GM11168 (cell line): ENCODE measurements around the gene UBE2D3.
"Not testable (repeated sequence)": the region's sequence is repeated elsewhere in the genome, so short reads cannot be mapped to it uniquely, and the experiment has no call there.

ENCODE experiments used
- in situ Hi-C: fragments of 300-500 bp; cut with MboI; formaldehyde crosslinking; loops from one replicate; pipeline ENCODE4 v1.12.0; 2022; ENCODE audit warnings: low sequenced_read_pairs; ENCODE audit not compliant: unreplicated experiment

UBE2D3 gene

DNA sequence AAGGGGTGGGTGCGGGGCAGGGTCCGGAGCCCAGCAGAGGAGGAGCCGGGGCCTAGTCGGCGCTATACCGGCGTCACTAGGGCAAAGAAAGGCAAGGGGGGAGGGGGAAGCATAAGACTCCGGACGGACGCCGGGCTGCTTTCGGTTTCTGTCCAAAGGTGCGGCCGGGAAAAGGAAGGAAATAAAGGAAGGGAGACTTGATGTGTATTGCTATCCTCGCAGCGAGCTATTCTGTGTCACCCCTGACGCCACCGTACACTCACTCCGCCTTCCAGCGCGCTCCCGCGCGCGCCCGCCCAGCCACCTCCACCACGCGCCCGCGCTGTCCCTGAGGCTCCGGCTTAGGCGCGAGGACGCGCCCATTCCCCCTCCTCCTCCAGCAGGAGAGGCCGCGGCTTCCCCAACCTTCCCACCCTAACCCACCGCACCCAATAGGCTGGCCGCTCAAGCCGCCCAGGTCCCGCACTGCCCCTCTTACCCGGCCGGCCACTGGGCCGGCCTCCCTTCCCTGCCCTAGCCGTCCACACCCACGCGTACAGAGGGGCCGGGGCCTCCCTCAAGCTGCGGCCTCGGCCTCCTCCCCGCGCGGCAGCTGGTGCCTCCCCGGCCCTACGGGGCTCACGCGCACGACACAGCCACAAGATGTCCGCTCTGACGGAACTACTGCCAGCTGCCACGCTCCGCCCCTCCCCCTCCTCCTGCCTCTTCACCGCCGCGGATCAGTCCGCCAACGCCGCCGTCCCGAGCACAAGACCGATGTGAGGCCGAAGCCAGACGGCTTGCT is at the start of gene UBE2D3:
TSS of gene UBE2D3 (minus strand) at position 662 of the 784 bp plus-strand sequence. CDS start 1,043 bp downstream, outside the sequence.
- in situ Hi-C loops: no loop called here

DNA sequence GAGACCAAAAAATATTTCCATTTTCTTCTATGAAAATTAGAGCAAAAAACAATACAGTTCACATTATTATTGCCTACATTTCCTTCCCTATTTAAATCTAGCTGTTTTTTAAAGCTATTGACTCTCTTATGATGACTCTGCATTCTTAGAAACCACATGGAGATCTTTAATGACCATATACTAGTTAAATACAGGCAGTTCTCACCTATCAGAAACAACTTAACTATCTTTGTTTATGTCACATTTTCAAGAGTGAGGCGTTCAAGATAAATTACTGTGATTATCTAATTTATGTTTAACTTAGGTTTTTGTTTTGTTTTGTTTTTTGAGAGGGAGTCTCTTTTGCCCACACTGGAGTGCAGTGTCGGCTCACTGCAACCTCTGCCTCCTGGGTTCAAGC is 44.4 kb upstream of the UBE2D3 start:
- in situ Hi-C loops: no loop called here

DNA sequence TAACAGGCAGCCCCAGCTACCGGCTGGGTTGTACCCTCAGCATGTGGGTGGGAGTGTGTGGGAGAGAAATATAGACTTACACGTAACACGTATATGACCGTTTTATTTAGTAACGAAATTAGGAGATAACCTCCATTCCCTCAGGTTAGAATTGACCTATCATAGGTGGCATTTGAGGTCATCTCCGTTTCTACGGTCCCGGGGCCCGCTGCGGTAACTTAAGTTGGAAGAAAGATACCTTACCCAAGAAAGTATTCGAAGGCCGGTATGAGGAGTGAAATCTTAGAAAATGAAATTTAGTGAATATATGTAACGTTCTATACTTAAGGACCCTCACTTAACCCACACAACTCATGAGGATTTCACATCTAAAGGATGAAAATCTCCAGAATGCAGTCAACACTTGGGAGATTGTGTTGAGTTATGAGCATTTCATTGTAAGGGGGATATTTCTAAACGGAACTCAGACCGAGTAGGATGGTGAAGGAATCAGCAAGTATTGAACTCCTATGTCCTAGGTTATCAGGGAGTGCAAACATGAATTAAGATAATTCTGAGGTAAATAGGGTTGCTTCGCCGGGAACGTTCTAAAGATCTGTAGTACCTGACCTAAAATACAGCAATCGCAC is 42.3 kb upstream of the UBE2D3 start:
- in situ Hi-C loops: no loop called here

DNA sequence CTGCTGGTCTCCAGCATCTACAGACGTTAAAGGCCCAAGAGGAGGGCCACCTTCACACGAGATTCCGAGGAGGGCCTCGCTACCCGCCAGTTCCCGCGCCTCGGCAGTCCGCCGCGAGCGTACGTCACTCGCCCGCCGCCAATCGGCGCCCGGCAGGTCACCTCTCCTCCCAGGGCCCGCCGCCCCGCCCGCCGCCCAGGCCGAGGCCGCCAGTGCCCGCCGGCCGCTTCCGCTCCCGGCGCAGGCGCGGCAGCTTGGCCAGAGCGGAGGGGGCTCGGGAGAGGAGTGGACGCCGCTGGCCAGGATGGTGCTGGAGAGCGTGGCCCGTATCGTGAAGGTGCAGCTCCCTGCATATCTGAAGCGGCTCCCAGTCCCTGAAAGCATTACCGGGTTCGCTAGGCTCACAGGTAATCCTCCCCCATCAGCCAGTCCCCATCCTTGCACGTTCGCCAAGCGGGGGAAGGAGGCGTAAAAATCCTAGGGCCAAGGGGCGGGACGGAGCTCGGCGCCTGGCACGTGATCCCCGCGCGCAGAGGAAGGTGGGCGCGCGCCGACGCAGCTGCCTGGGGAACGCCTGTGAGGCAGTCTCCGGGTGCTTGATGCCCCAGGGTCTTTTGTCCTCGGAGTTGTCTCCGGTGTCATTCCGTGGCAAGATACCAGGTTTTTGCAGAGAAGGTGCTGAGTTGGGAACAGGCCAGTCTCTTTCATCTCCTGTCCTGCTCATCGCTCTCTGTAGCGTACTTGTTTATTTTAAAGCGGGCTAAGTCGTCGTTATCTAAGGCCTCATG is 41.6 kb upstream of the UBE2D3 start, which contains the start of gene CISD2:
TSS of gene CISD2 (plus strand) at position 212 of the 788 bp plus-strand sequence. CDS start at position 305, 93 bp downstream.
- in situ Hi-C loops: no loop called here

DNA sequence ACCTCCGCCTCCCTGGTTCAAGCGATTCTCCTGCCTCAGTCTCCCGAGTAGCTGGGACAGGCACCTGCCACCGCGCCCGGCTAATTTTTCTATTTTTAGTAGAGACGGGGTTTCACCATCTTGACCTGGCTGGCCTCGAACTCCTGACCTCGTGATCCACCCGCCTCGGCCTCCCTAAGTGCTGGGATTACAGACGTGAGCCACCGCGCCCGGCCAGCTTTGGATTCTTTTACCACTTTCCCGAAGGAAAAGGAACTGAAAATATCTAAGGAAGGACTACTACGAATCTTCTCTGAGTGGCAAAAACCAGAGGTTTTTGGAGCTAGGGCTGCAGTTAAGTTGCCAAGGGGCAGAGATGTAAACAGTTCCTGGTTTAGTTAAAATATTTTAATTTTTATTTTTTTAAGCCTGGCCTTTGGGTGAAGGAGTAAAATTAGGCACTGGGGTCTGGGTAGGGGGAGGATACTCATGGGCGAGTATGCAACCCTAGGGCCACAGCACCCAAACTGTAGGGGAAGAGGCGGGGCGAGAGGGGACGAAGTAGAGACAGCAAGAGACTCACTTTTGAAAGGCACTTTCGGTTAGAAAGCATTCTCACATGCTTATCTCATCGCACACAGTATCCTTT is 40.9 kb upstream of the UBE2D3 start:
- in situ Hi-C loops: no loop called here

DNA sequence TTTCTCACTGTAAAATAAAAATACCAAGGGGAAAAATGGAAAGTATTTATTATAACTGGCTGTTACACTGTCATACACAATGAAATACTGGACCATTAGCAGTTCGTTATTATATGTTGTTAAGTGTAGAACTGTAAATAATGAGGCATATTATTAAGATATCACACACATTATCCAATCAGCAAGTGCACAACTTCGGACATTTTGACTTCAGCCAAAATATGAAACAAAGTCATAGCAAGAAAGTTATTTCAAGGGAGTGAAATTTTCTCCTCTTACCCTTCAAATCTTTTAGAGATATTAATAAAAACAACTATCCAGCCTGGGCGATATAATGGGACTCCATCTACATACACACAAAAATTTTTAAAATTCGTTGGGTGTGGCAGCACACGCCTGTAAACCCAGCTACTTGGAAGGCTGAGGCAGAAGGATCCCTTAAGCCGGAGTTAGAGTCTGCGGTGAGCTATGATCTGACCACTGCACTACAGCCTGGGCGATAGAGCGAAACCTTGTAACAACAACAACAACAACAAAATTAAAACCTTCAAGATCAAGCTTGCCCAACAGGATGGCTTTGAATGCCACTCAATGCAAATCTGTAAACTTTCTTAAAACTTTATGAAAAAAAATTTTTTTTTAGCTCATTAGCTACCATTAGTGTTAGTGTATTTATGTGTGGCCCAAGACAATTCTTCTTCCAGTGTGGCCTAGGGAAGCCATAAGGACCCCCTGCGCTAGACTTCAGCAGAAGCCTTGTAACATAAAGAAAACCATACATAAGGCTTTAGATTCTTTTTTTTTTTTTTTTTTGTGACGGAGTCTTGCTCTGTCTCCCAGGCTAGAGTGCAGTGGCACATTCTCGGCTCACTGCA is 40.2 kb upstream of the UBE2D3 start:
- in situ Hi-C loops: no loop called here

DNA sequence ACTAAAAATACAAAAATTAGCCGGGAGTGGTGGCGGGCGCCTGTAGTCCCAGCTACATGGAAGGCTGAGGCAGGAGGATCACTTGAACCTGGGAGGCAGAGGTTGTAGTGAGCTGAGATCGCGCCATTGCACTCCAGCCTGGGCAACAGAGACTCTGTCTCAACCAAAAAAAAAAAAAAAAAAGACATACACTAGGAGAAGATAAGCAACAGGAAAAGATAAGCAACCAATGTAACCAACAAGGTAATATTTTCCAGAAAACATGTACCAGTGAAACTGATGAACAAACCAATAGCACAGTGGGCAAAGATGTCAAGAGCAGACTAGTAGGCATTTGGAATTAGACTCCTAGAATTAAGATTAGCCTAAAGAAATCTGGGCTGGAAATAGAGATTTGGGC is 38.0 kb upstream of the UBE2D3 start:
- in situ Hi-C loops: not testable (repeated sequence)

DNA sequence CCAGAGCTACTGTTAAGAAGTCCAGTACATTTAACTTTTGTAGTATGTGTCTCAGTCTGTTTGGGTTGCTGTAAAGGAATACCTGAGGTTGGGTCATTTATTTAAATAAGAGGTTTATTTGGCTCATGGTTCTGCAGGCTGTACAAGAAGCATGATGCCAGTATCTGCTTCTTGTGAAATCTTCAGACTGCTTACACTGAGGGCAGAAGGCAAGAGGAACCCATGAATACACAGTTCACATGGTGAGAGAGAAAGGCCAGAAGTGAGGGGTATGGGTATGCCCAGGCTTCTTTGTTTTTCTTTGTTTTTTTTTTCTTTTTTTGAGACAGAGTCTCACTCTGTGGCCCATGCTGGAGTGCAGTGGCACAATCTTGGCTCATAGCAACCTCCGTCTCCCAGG is 35.4 kb upstream of the UBE2D3 start:
- in situ Hi-C loops: no loop called here

DNA sequence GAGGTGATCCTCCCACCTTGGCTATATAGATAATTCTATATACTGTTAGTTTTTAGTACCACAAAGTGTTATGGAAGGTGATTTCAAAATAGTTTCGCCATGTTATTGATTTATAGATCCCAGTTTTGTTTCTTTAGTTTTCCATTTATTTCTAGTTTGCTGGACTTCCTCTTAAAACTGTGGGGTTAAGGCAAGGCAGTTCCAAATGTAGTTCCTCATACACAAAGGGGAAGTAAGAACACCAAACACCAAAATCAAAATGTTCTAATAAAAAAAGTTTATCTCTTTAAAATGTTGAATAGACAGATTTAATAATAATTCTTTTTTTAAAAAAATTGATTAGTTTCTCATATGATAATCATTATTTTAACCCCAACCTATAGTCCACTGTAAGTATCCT is 34.7 kb upstream of the UBE2D3 start:
- in situ Hi-C loops: no loop called here

DNA sequence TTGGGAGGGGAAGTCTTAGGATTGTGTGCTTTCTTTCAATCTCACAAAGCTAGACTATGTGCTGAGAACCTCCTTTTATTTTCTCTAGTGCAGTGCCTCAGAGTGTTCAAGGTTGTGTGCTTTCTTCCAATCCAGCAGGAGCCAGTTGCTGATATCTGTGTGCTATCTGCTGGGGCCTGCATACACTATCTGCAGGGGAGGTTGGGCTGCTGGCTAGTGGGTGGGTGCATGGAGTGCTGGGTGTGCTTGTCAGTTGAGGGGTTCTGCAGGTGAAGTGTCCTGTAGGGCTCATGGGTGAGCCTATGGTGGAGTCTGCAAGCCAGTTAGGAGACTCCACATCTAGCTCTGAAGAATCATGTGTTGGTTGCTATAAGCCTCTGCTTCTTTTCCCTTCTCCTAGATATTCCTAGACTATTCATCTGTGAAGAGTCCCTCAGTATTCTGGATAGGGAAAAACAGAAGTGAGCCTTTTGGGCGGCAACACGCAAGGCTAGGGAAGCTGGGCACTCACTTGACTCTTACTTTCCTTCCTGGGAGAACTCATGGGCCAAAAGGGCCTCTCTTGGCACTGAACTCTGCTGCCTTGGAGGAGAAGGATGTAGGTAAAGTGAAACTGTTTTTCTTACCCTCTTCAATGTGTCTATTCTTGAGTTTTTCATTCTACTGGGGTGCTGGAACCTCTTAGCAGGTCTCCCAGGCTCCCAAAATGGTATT is 33.4 kb upstream of the UBE2D3 start:
- in situ Hi-C loops: no loop called here

DNA sequence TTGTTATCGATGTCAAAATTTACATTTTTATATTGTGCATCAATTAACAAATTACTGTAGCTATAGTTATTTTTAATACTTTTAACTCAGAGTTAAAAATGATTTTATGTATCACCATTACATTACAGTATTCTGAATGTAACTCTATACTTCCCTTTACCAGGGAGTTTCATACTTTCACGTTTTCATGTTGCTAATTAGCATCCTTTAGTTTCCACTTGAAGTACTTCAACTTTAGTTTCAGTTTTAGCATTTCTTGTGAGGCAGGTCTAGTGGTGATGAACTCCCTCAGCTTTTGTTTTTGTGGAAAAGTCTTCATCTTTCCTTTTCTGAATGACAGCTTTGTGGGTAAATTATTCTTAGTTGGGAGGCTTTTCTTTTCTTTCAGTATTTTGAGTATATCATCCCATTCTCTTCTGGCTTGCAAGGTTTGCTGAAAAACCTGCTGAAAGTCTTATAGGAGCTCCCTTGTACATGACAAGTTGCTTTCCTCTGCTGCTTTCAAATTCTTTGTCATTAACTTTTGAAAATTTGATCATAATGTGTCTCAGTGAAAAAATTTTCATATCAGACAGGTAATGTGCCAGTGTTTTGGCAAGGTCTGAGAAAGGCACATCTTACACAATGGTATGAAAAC is 31.6 kb upstream of the UBE2D3 start:
- in situ Hi-C loops: no loop called here

DNA sequence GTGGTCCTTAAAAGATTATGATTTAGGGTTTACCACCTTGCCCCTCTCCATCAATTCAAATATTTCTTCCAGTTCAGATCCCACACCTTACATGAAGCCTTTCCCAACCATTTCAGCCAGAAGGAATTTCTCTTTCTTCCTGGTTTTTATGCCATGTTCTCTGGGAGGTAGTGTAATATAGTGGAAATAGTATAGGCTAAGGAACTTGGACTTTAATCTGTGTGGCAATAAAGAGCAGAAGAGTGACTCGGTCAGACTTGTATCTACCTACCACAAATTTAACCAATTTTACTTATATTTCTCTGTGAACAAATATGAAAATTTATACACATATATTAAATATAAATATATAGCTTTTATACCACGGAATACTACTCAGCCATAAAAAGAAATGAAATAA is 23.0 kb upstream of the UBE2D3 start:
- in situ Hi-C loops: no loop called here

DNA sequence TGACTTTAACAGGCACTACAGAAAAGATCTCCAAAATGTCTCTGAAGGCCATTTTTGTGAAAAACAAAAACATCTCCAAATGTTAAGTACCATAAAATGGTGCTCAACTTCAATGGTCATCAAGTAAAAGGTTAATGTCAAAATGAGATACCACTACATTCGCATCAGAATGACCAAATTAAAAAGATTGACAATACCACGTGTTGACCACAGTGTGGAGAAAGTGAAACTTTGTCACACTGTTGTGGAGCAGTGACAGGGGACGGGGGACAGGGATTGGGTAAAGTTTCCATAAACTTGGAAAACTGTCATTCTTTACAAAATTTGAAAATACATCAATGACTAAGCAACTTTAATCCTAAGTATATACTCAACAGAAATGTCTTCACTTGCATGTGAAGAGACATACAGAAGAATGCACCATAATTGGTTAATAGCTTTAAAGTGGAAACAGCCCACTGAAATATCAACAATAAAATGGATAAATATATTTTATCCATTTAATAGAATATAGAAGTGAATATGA is 22.3 kb upstream of the UBE2D3 start:
- in situ Hi-C loops: no loop called here

DNA sequence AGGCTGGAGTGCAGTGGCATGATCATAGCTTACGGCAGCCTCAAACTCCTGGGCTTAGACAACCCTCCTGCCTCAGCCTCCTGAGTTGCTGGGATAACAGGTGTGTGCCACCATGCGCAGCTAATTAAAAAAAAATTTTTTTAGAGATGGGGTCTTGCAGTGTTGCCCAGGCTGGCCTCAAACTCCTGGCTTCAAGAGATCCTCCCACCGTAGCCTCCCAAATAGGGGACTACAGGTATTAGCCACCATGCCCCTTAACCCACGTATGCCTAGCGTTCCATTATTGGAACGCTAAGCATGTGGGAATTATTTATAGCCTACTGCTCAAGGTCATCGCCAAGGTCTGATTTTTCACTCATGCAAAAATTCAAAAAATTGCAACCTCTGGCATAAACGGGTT is 20.3 kb upstream of the UBE2D3 start:
- in situ Hi-C loops: no loop called here

DNA sequence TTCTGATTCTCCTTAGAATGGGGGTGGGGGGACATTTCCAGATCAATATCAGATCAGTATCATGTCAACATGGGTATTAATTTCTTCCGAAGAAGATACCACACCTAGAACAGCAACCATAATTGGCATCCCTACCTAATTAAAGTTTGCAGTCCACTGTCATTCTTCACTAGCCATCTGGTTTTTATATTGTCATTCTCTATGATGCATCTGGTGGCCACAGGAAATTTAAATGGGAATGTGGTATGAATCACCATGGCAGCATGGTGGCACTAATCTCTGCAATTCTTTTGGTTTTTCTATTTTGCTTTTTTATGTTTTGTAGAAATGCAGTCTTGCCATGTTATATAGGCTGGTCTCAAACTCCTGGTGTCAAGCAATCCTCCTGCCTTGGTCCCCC is 16.6 kb upstream of the UBE2D3 start:
- in situ Hi-C loops: no loop called here

DNA sequence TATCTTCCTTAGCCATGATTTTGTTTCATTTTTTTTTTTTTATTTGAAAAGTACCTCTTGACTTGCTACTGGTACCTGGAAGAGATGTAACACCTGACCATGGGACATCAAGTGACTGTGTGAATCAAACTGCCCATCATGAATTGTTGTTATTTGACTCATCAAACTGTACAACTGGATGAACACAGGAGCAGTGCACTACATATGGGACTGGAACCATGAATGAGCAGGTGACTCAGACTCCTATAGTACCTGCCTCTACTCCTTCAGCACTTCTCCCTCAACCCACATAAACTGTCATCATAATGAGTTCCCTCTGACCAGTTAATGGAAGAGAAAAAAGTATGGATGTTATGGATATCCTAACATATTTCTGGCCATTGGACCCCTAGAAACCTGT is 15.9 kb upstream of the UBE2D3 start:
- in situ Hi-C loops: no loop called here

DNA sequence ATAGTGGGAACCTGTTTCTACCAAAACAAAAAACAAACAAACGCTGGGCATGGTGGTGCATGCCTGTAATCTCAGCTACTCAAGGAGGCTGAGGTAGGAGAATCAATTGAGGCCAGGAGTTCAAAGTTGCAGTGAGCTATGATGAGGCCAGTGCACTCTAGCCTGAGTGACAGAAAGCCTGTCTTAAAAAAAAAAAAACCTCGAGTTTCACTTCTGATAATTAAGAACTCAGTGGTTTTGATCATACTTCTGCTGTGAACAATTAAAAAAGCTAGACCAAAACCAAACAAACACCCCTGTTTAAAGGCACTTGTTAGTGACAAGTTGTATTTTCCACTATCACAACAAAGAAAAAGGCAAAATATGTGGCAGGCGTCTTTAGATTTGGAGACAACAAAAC is 15.0 kb upstream of the UBE2D3 start:
- in situ Hi-C loops: no loop called here

DNA sequence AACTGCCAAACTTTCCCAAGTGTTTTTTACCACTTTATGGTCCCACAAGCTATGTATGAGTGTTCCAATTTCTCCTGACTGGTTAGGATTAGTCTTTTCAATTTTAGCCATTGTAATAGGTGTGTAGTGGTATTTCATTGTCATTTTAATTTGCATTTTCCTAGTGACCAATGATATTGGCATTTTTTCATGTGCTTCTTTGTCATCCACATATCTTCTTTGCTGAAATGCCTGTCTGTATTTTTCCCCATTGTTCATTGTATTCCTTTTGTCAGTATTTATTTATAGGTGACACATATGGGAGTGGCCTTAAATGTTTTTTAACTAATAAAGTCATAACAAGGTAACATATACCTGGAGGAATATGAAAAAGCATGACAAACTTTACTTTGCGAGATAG is 9.2 kb upstream of the UBE2D3 start:
- in situ Hi-C loops: no loop called here
